ENCODE data around the gene DMAP1.
"Not testable (repeated sequence)": the region's sequence is repeated elsewhere in the genome, so short reads cannot be mapped to it uniquely, and the experiment has no call there.

The DMAP1 gene

GRCh38 chr1:44213222-44214112 is at the start of gene DMAP1:
Gene DMAP1, plus strand, starts transcription at chr1:44213471. Its CDS starts 283 bp downstream, at chr1:44213754.
- DNase-seq (ENCODE audit: low spot score), result peak; percentile 86

GRCh38 chr1:44168520-44169098 is 44.7 kb upstream of the DMAP1 start:
- no peak for DNase-seq (ENCODE audit: low spot score)

GRCh38 chr1:44170281-44170823 is 42.9 kb upstream of the DMAP1 start:
- no peak for DNase-seq (ENCODE audit: low spot score)

GRCh38 chr1:44174630-44175029 is 38.6 kb upstream of the DMAP1 start:
- DNase-seq (ENCODE audit: low spot score), result no peak

- DNase-seq (ENCODE audit: low spot score), result no peak
Measured at GRCh38 chr1:44200336-44200735, 12.9 kb upstream of the DMAP1 start.

- not testable (repeated sequence) for DNase-seq (ENCODE audit: low spot score)
Measured at GRCh38 chr1:44206545-44206944, 6.7 kb upstream of the DMAP1 start.

- DNase-seq (ENCODE audit: low spot score), result no peak
Measured at GRCh38 chr1:44208226-44208625, 5.0 kb upstream of the DMAP1 start.

- no peak for DNase-seq (ENCODE audit: low spot score)
Measured at GRCh38 chr1:44210595-44210994, 2.7 kb upstream of the DMAP1 start.

- no peak for DNase-seq (ENCODE audit: low spot score)
Measured at GRCh38 chr1:44212355-44213221, 683 bp upstream of the DMAP1 start.

GRCh38 chr1:44217809-44218410 is 4.6 kb downstream of the DMAP1 start:
- DNase-seq (ENCODE audit: low spot score), result peak; percentile 83

GRCh38 chr1:44218503-44219300 is 5.4 kb downstream of the DMAP1 start:
- no peak for DNase-seq (ENCODE audit: low spot score)

GRCh38 chr1:44219301-44219626 is 6.0 kb downstream of the DMAP1 start:
- no peak for DNase-seq (ENCODE audit: low spot score)

- DNase-seq (ENCODE audit: low spot score), result no peak
Measured at GRCh38 chr1:44220001-44220751, 6.9 kb downstream of the DMAP1 start.

- no peak for DNase-seq (ENCODE audit: low spot score)
Measured at GRCh38 chr1:44220755-44221154, 7.5 kb downstream of the DMAP1 start.

GRCh38 chr1:44221769-44222168 is 8.5 kb downstream of the DMAP1 start:
- no peak for DNase-seq (ENCODE audit: low spot score)

- DNase-seq (ENCODE audit: low spot score), result no peak
Measured at GRCh38 chr1:44222397-44223186, 9.3 kb downstream of the DMAP1 start.

- DNase-seq (ENCODE audit: low spot score), result no peak
Measured at GRCh38 chr1:44223187-44223610, 9.9 kb downstream of the DMAP1 start.

GRCh38 chr1:44225761-44226160 is 12.5 kb downstream of the DMAP1 start:
- no peak for DNase-seq (ENCODE audit: low spot score)

GRCh38 chr1:44227211-44227610 is 13.9 kb downstream of the DMAP1 start:
- no peak for DNase-seq (ENCODE audit: low spot score)

- no peak for DNase-seq (ENCODE audit: low spot score)
Measured at GRCh38 chr1:44228218-44228617, 14.9 kb downstream of the DMAP1 start.

All from NAMALWA (cell line).